IMR-90 (cell line): ENCODE data around the gene CHAT. TPM values are rescaled to one million over a fixed set of nuclear protein-coding genes. Genes with fewer than 3 reads are reported as not detected.

Experiments used
- ATAC-seq: fragments of 200-7000 bp; cut with Tn5 transposase; 2 replicates; pipeline ENCODE4 v1.9.1; 2020; ENCODE audit warnings: low read depth, mild to moderate bottlenecking, moderate library complexity
- BruUV-seq: library from RNA; stranded (reverse); fragments of 400-500 nt; replicated peaks from 2 replicates; lab custom pipeline; 2021; lab: Mats Ljungman, UMichigan
- CTCF ChIA-PET: fragments of 300-600 bp; formaldehyde crosslinking; extraction: SDS; loops from one replicate; lab custom pipeline; 2021; ENCODE audit warnings: antibody characterized with exemption; lab: Yijun Ruan, JAX
- POLR2A ChIA-PET: fragments of 300-600 bp; sonication (Branson Sonifier 250); formaldehyde crosslinking; loops from one replicate; lab custom pipeline; 2022; ENCODE audit warnings: antibody characterized with exemption; ENCODE audit not compliant: unreplicated experiment; lab: Charles Lee
- DNase-seq: peaks from one replicate; pipeline ENCODE4 v3.0.0; 2013
- H2AFZ ChIP-seq: replicated peaks from 2 replicates; pipeline ENCODE3; 2013; ENCODE audit warnings: low read length, mild to moderate bottlenecking; ENCODE audit not compliant: poor library complexity
- H2AK5ac ChIP-seq: 2 replicates; pipeline ENCODE4 v1.6.1; 2013; ENCODE audit warnings: low read depth, low read length, inconsistent platforms
- H2AK9ac ChIP-seq: replicated peaks from 2 replicates; pipeline ENCODE3; 2013; ENCODE audit warnings: mild to moderate bottlenecking, low read depth, low read length, moderate library complexity; ENCODE audit not compliant: poor library complexity
- H2BK120ac ChIP-seq: 2 replicates; pipeline ENCODE4 v1.6.1; 2013; ENCODE audit warnings: low read depth, low read length, inconsistent platforms
- H2BK15ac ChIP-seq: 3 replicates; pipeline ENCODE4 v1.6.1; 2013; ENCODE audit warnings: low read depth, low read length, inconsistent platforms
- H2BK20ac ChIP-seq: 2 replicates; pipeline ENCODE4 v1.6.1; 2013; ENCODE audit warnings: low read depth, mild to moderate bottlenecking, inconsistent platforms, low read length, moderate library complexity
- H2BK5ac ChIP-seq: 2 replicates; pipeline ENCODE4 v1.6.1; 2013; ENCODE audit warnings: mild to moderate bottlenecking, low read depth, low read length, inconsistent platforms; ENCODE audit not compliant: poor library complexity, severe bottlenecking
- H3K14ac ChIP-seq: replicated peaks from 2 replicates; pipeline ENCODE4 v1.6.1; 2013; ENCODE audit warnings: low read depth, low read length, inconsistent platforms
- H3K18ac ChIP-seq: 2 replicates; pipeline ENCODE4 v1.6.1; 2013; ENCODE audit warnings: low read depth, low read length, control low read depth
- H3K23ac ChIP-seq: 2 replicates; pipeline ENCODE4 v1.6.1; 2013; ENCODE audit warnings: low read depth, low read length, inconsistent platforms
- H3K27ac ChIP-seq: 2 replicates; pipeline ENCODE4 v1.5.1; 2013; ENCODE audit warnings: mild to moderate bottlenecking, control low read depth, low read length; ENCODE audit not compliant: insufficient read depth
- H3K27me3 ChIP-seq: 2 replicates; pipeline ENCODE4 v1.6.1; 2013; ENCODE audit warnings: low read length; ENCODE audit not compliant: control insufficient read depth, insufficient read depth
- H3K36me3 ChIP-seq: 2 replicates; pipeline ENCODE4 v1.6.1; 2013; ENCODE audit warnings: low read length, mixed read lengths; ENCODE audit not compliant: control insufficient read depth, insufficient read depth
- H3K4ac ChIP-seq: 2 replicates; pipeline ENCODE4 v1.6.1; 2013; ENCODE audit warnings: low read depth, low read length, inconsistent platforms
- H3K4me1 ChIP-seq: 2 replicates; pipeline ENCODE4 v1.6.1; 2013; ENCODE audit warnings: low read length, mixed read lengths; ENCODE audit not compliant: control insufficient read depth, insufficient read depth
- H3K4me2 ChIP-seq: 2 replicates; pipeline ENCODE4 v1.6.1; 2013; ENCODE audit warnings: low read depth, mild to moderate bottlenecking, control low read depth, low read length, moderate library complexity
- H3K4me3 ChIP-seq: 2 replicates; pipeline ENCODE4 v1.5.1; 2013; ENCODE audit warnings: low read depth, mild to moderate bottlenecking, control low read depth, low read length, moderate library complexity; ENCODE audit not compliant: insufficient read depth
- H3K56ac ChIP-seq: 2 replicates; pipeline ENCODE4 v1.6.1; 2013; ENCODE audit warnings: low read length, inconsistent platforms; ENCODE audit not compliant: insufficient read depth; ENCODE audit errors: extremely low read depth
- H3K79me1 ChIP-seq, 2 experiments: 2 replicates each; pipeline ENCODE4 v1.6.1; 2013; ENCODE audit warnings: low read length in 2 of 2, inconsistent platforms in 1 of 2, low read depth in 1 of 2
- H3K9ac ChIP-seq: 2 replicates; pipeline ENCODE4 v1.6.1; 2013; ENCODE audit warnings: low read depth, low read length, control low read depth
- H3K9me1 ChIP-seq: 2 replicates; pipeline ENCODE4 v1.6.1; 2013; ENCODE audit warnings: low read length, inconsistent platforms; ENCODE audit not compliant: insufficient read depth
- H3K9me3 ChIP-seq: 2 replicates; pipeline ENCODE4 v1.6.1; 2013; ENCODE audit warnings: low read length; ENCODE audit not compliant: control insufficient read depth, insufficient read depth
- H4K20me1 ChIP-seq: 2 replicates; pipeline ENCODE4 v1.6.1; 2013; ENCODE audit warnings: low read length, inconsistent platforms; ENCODE audit not compliant: insufficient read depth
- H4K5ac ChIP-seq: 2 replicates; pipeline ENCODE4 v1.6.1; 2013; ENCODE audit warnings: mild to moderate bottlenecking, low read depth, low read length, control low read depth
- H4K8ac ChIP-seq, 2 experiments: 2 replicates each; pipeline ENCODE4 v1.6.1; 2013; ENCODE audit warnings: low read depth in 2 of 2, low read length in 2 of 2, control low read depth in 1 of 2, inconsistent platforms in 1 of 2
- H4K91ac ChIP-seq: 2 replicates; pipeline ENCODE4 v1.6.1; 2013; ENCODE audit warnings: low read depth, low read length, inconsistent platforms; ENCODE audit not compliant: insufficient read depth
- BHLHE40 ChIP-seq: fragments of 150-350 bp; IDR thresholded peaks from 2 replicates; pipeline ENCODE4 v1.6.1; 2016; ENCODE audit warnings: mild to moderate bottlenecking, low read depth, low read length
- CEBPB ChIP-seq: IDR thresholded peaks from 2 replicates; pipeline ENCODE4 v1.6.1; 2012; ENCODE audit warnings: low read depth, low read length, improper control_type of control experiment
- CHD1 ChIP-seq: IDR thresholded peaks from 2 replicates; pipeline ENCODE4 v1.6.1; 2012; ENCODE audit warnings: low read depth, low read length, improper control_type of control experiment
- CTCF ChIP-seq: conservative IDR thresholded peaks from 2 replicates; pipeline ENCODE4 v1.5.1; 2012; ENCODE audit warnings: mild to moderate bottlenecking, low read depth, low read length, improper control_type of control experiment
- ELK1 ChIP-seq: fragments of 150-350 bp; IDR thresholded peaks from 2 replicates; pipeline ENCODE4 v1.6.1; 2016; ENCODE audit warnings: low read depth, mild to moderate bottlenecking, low read length, moderate library complexity, borderline replicate concordance
- FOS ChIP-seq: fragments of 150-350 bp; IDR thresholded peaks from 2 replicates; pipeline ENCODE4 v1.6.1; 2016; ENCODE audit warnings: low read depth, low read length
- MAFK ChIP-seq: IDR thresholded peaks from 2 replicates; pipeline ENCODE4 v1.6.1; 2012; ENCODE audit warnings: low read depth, low read length, improper control_type of control experiment
- MAZ ChIP-seq: IDR thresholded peaks from 2 replicates; pipeline ENCODE4 v1.6.1; 2012; ENCODE audit warnings: low read depth, mild to moderate bottlenecking, low read length, improper control_type of control experiment, moderate library complexity, borderline replicate concordance
- MXI1 ChIP-seq: IDR thresholded peaks from 2 replicates; pipeline ENCODE4 v1.6.1; 2012; ENCODE audit warnings: low read depth, mild to moderate bottlenecking, low read length, moderate library complexity, borderline replicate concordance
- NFE2L2 ChIP-seq: fragments of 150-350 bp; IDR thresholded peaks from 2 replicates; pipeline ENCODE4 v1.6.1; 2016; ENCODE audit warnings: low read depth, mild to moderate bottlenecking, low read length
- POLR2A ChIP-seq: IDR thresholded peaks from 2 replicates; pipeline ENCODE4 v1.6.1; 2012; ENCODE audit warnings: mild to moderate bottlenecking, low read depth, low read length
- RAD21 ChIP-seq: IDR thresholded peaks from 2 replicates; pipeline ENCODE4 v1.6.1; 2012; ENCODE audit warnings: low read length, improper control_type of control experiment
- RCOR1 ChIP-seq: IDR thresholded peaks from 2 replicates; pipeline ENCODE4 v1.6.1; 2012; ENCODE audit warnings: mild to moderate bottlenecking, low read length, improper control_type of control experiment; ENCODE audit not compliant: insufficient replicate concordance
- RFX5 ChIP-seq: IDR thresholded peaks from 2 replicates; pipeline ENCODE4 v1.8.0; 2012; ENCODE audit warnings: low read depth, mild to moderate bottlenecking, low read length, moderate library complexity
- SMC3 ChIP-seq: fragments of 150-350 bp; IDR thresholded peaks from 2 replicates; pipeline ENCODE4 v1.6.1; 2016; ENCODE audit warnings: low read depth, mild to moderate bottlenecking, antibody characterized with exemption, low read length, moderate library complexity
- WGBS, 2 experiments: methylation state at CpG; one replicate each; pipeline versions ENCODE4 v1.1.5 to v1.1.7; 2013; ENCODE audit warnings: missing lambda C conversion rate in 2 of 2; ENCODE audit not compliant: insufficient read length in 1 of 2; ENCODE audit errors: extremely low coverage in 2 of 2; 5-methylcytosine and 5-hydroxymethylcytosine counted together
- dilution Hi-C: fragments of 300-500 bp; cut with HindIII; formaldehyde crosslinking; loops from one replicate; pipeline ENCODE4 v1.14.3; 2018; ENCODE audit warnings: low sequenced_read_pairs; ENCODE audit not compliant: unreplicated experiment
- in situ Hi-C: fragments of 300-500 bp; cut with MboI; formaldehyde crosslinking; loops from 3 replicates; pipeline ENCODE4 v1.14.3; 2019; ENCODE audit warnings: low sequenced_read_pairs, inconsistent platforms, mixed read lengths
- intact Hi-C: fragments of 100-400 bp; cut with micrococcal nuclease; formaldehyde crosslinking; loops from 2 replicates; pipeline ENCODE4 v1.10.0; 2022
- polyA plus RNA-seq, 3 experiments: library from polyadenylated mRNA; depleted of rRNA; stranded (reverse); fragments of >200 nt; gene quantifications; 2 replicates each; pipeline ENCODE4 v1.2.3, GENCODE V29; 2012; ENCODE audit warnings: low replicate concordance in 1 of 3
- total RNA-seq: library from RNA; depleted of rRNA; stranded (reverse); fragments of >200 nt; gene quantifications from 2 replicates; pipeline ENCODE4 v1.2.3, GENCODE V29; 2012
- TF ChIP-seq, protein P1 (sequence below): fragments of 150-350 bp; IDR thresholded peaks from 2 replicates; pipeline ENCODE4 v1.6.1; 2017; ENCODE audit warnings: mild to moderate bottlenecking, antibody characterized with exemption, low read length, low read depth

CHAT gene
- total and polyA plus RNA-seq, 2 of the 4 experiments (the other 2 are of a cell fraction) = not detected

DNA sequence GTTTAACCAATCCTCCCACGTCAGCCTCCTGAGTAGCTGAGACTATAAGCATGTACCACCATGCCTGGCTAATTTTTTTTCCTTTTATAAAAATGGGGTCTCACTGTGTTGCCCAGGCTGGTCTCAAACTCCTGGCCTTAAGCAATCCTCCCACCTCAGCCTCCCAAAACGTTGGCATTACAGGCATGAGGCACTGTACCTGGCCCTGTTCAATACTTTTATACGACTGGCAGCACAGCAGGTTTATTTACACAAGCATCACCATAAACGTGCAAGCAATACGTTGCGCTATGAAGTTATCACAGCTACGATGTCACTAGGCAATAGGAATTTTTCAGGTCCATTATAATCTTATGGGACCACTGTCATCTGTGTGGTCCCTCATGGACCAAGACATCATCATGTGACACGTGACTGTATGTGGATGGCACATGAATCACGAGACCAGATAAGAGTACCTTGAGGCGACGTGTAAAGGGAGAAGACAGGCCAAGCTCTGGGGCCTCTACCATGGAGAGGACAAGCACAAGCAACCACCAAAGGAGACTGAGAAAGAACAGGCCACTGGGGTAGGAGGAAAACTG is 38.3 kb upstream of the CHAT start:
- ChIA-PET POLR2A (no interaction called here), CTCF (no interaction called here)
- no peak overlapping the region for H2BK15ac ChIP-seq
- H2AK9ac ChIP-seq = no peak overlapping the region
- H3K36me3 ChIP-seq = no peaks in the 10 kb centered on the region
- no peaks in the 10 kb centered on the region; the same call in 1 of the 2 replicates for H3K9me1 ChIP-seq
- no peak overlapping the region for H3K56ac ChIP-seq
- H3K4me2 ChIP-seq = no peak overlapping the region
- intact Hi-C loops = no loop called here
- H3K14ac ChIP-seq = no peak overlapping the region
- H3K4ac ChIP-seq = no peak overlapping the region
- dilution Hi-C loops = no loop called here
- H4K91ac ChIP-seq = no peak overlapping the region
- H3K9ac ChIP-seq = no peak overlapping the region
- H2BK120ac ChIP-seq = no peak overlapping the region
- no peak overlapping the region for H3K23ac ChIP-seq
- no TSS peak for BruUV-seq
- H2BK20ac ChIP-seq = no peak overlapping the region
- 71% methylated on average over 9 of the region's 11 CpGs; no CpG with 5 or more reads in 1 of the 2 experiments for WGBS, 2 experiments
- H3K4me3 ChIP-seq = no peak overlapping the region
- H2AFZ ChIP-seq = no peak overlapping the region
- H3K9me3 ChIP-seq = no peaks in the 10 kb centered on the region
- ATAC-seq (no peak), DNase-seq (no peak)
- no peak overlapping the region for H4K5ac ChIP-seq
- in situ Hi-C loops = no loop called here
- H4K20me1 ChIP-seq = no peaks in the 10 kb centered on the region
- H3K27ac ChIP-seq = no peak overlapping the region
- H3K27me3 ChIP-seq = peaks cover 2% of the 10 kb centered on the region
- TF ChIP-seq CHD1 (no peak), RFX5 (no peak), BHLHE40 (no peak), MAZ (no peak), NFE2L2 (no peak), RAD21 (no peak), RCOR1 (no peak), SMC3 (no peak), MAFK (no peak), FOS (no peak), POLR2A (no peak), CEBPB (no peak), CTCF (no peak), ELK1 (no peak), MXI1 (no peak)
- TF ChIP-seq, protein P1, sequence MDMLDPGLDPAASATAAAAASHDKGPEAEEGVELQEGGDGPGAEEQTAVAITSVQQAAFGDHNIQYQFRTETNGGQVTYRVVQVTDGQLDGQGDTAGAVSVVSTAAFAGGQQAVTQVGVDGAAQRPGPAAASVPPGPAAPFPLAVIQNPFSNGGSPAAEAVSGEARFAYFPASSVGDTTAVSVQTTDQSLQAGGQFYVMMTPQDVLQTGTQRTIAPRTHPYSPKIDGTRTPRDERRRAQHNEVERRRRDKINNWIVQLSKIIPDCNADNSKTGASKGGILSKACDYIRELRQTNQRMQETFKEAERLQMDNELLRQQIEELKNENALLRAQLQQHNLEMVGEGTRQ = no peak
- H3K79me1 ChIP-seq = no peaks in the 10 kb centered on the region
- H4K8ac ChIP-seq = no peak overlapping the region
- no peaks in the 10 kb centered on the region for H3K4me1 ChIP-seq
- no peak overlapping the region for H2AK5ac ChIP-seq
- H2BK5ac ChIP-seq = no peak overlapping the region
- no peak overlapping the region for H3K18ac ChIP-seq
